Fibroblast of skin of left biceps (primary cell): ENCODE data around the gene CBARP.

Source experiments
- DNase-seq, 2 experiments: peaks; one replicate each; pipeline ENCODE4 v3.0.0-alpha.2; 2013; ENCODE audit warnings: low read depth in 2 of 2

CBARP gene

GRCh38 chr19:1239796-1240737 lies 2.3 kb upstream of the CBARP start:
- peak; percentile 75 to 79 for DNase-seq

GRCh38 chr19:1239420-1239795 lies 1.6 kb upstream of the CBARP start:
- no peak for DNase-seq

- DNase-seq = no peak
Observed at GRCh38 chr19:1238369-1239303, 831 bp upstream of the CBARP start.

DNA sequence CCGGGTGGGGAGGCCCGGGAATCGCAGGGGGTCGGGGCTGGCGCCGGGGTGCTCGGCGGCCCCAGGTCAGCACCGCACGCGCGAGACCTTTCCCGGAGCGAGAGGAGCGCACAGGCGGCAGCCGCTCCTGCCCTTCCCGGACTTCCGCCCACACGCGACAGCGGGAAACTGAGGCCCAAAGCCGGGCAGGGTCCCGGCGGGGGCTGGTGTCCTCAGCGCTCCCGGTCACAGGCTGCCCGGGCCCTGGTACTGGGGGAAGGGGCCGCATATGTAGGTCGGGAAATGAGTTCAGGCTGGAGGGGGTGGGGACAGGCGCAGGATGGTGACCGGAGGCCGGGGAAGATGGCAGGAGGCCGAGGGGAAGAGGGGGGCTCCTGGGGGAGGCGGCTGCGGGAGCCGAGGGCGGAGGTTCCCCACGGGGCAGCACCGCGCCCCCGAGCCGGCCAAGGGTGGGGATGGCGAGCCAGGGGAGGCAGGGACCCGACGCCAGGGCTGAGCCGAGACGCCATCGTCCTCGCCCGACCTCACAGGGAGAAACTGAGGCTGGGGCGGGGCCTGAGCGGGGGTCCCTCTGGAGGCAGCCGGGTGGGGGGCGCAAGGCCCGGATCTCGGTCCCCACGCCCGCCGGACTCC lies 662 bp downstream of the CBARP start:
- no peak for DNase-seq

DNA sequence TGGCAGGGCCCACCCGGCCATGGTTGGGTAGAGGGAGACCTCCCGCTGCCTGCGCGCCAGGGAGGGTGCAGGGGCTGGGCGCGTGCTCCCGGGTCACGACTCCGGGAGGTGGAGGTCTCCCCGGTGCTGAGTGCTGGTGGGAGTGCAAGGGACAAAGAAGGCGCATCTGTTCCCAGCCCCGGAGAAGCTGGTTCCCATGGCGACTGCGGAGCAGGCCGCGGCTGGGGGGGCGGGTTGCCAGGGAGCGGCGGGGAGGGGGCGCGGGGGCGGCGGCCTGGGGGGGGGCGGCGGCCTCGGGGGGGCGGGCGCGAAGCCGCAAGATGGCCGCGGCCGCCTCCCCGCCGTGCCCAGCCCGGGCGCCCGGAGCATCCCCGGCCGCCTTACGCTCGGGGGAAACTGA lies 1.2 kb downstream of the CBARP start:
- no peak for DNase-seq

- DNase-seq = no peak
Observed at GRCh38 chr19:1235625-1236538, 1.9 kb downstream of the CBARP start.

- DNase-seq = no peak
Observed at GRCh38 chr19:1234955-1235380, 2.8 kb downstream of the CBARP start.

DNA sequence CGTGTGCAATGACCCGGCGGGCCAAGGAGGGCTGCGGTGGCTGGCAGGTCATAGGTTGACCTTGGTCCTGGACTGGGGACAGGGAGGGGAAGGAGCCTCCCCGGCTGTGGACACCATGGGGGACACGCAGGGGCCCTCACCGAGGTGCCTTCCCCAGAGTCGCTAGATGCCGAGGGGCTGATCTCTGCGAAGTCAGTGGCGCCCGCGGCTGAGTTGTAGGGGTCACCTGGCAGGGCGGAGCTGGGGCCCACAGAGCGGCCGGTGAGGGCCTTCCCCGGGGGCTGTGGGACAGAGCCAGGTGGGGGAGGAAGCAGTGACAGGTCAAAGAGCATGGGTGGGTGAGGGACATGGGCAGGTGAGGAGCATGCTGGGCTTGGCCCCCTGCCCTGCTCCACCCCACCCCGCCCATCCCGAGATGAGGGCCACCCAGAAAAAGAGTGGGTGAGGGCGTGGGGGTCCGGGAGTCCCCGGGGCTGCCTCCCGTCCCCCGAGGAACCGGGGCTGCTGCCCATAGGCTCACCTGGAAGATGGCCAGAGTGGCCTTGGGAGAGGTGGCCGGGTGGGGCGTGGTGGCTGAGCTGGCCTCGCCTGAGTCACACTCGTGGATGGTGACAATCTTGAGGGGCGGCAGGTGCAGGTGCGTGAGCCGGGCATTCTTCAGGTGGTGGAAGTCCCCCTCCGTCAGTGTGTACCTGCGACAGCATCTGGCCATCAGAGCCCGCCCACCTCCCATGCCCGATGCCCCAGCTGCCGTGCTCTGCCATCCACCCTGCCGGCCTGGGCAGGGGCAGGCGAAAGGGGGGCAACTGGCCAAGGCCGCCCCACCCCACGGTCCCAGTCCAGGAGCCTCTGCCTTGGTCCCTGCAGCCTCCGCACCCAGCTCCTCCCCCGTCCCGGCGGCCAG lies 3.5 kb downstream of the CBARP start:
- DNase-seq = no peak

DNA sequence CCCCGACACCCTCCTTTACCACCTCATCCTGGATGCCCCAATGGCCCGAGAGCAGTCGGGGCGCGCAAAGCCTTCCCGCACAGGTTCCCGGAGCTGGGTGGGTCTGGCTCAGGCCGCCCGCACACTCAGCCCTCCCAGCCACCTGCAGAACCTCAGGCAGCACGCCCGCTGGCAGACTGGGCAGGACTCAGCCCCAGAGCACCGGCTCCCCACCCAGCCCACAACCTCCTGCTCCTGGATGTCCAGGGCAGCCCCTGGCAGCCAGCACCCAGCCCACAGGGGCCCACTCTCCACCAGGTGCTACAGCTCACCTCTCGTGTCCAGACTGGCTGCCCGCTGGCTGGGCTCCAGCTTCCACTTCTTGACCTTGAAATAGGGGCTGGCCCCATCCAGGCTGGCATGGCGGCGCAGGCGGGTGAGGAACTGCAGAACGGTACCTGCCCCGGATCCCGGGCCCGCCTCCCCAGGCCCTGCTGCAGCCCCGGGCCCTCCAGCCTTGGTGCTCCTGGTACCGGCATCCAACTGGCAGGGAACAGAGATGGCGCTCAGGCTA lies 4.6 kb downstream of the CBARP start:
- no peak for DNase-seq

DNA sequence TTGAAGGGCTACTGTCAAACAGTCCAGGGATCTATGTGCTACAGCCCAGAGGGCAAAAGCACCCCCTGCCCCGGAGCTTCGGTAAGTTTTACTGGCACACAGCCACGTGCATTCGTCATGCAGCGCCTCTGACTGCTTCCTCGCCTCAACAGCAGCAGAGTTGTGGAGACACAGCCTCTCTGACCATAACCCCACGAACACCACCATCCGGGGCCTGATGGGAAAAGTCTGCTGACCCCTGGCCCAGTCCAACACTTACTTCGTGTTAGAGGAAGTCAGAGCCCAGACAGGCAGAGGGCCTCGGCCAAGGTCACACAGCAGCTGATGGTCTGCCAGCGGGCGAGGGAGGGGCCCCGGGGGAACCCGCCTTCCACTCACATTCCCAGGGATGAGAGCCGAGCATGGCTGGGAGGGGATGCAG lies 5.1 kb downstream of the CBARP start:
- DNase-seq = no peak

DNA sequence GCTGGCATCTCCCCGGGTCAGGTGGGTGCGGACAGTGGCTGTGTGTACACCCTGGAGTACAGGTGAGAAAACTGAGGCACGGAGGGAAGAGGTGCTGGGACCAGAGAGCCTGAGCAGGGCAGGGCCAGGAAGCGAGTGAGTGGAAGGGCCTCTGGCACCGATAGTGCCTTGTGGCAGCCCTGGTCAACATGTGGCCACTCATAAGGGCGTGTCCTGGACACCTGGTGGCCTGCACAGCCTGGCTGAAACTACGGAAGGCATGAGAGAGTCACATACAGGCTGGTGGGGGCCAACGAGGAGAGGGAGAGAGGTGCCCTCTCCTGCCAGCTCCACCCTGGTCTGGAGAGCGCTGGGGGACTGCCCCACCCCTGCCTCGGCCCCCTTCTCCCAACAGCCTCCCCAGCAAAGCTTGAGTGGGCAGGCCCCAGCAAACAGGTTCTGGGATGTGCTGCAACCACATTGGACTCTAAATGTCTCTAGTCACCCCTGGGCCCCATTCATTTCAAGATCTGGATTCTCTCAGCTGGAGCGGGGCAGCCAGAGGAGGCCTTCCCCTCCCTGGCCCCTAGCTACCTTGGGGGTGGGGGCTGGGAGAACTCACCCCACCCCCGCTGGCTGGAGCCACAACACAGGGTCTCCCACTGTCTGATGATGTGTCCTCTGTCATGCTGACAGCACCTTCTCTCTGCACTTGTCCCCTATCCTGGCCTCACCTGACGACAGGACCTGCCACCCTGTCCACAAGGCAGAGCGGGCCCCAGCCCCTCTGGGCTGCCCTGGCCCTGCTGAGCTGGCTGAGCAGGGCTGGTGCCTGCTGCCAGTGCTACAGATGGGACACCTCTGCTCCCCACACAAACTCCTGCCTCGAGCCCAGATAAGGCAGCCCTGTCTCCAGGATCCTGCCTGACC lies 5.8 kb downstream of the CBARP start:
- DNase-seq = no peak

DNA sequence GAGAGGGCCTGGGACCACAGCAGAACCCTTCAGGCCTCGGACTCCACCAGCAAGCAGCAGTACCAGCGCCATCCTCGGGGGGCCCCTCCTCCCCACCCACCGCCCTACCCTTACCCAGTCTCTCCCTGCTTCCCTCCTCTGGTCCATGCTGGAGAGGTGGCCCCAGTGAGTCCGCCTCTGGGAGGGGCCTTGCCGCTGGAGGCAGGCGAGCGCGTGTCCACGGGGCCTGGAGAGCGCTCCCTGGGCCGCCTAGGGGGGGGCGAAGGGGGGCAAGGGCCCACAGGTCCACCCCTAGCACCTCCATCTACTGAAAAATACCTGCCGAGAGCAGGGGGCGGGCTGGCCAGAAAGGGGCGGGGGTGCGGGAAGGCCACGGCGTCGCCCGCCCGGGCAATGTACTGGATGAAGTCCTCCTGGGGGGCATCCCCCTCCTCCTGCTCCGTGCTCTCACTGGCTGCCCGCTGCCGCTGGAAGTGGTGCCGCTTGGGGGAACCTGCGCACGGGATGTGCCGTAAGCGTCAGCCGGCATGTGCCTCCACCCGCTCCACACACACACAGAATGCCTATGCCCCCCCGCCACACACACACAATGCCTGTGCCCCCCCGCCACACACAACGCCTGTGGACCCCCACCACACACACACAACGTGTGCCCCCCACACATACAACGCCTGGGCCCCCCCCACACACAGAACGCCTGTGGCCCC lies 6.9 kb downstream of the CBARP start:
- DNase-seq = no peak

DNA sequence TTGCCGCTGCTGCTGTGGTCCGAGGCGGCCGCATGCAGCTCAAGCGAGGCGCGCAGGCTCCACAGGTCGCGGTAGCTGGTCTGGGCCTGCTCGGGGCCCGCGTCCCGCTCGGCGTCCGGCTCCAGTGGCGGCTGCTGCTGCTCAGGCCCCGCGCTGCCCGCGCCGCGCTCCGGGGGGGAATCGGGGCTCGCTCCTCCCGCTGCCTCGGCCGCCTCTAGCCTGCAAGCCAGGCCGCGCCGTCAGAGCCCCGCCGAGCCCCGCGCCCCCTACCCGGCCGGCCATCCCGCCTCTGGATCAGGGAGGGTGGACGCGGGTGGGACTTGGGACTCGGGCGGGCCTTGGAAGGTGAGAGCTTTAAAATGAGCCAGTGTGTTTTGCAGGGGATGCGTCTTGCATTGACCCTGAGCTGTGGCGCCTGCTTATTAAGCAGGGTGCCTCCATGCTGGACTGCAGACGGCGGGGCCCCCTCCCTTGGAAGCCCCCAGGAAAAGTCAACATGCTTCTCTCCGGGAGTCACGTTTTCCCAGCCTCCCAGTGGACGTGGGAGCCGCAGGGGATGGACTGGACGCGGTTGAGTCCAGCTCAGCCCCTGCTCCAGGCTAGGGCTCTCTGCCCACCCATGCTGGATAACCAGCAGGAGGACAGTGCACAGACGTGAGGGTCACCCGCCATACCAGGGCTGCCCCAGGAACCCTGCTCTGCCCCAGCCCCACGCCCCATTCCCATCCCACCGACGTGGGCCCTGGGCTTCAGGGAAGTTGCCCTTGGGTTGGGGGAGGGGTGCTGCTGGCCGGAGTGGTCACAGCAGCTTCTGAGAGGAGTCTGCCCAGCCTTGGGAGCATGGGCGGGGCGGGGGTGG lies 7.7 kb downstream of the CBARP start:
- no peak for DNase-seq

GRCh38 chr19:1229056-1229923 lies 8.5 kb downstream of the CBARP start:
- no peak for DNase-seq

GRCh38 chr19:1228161-1228957 lies 9.4 kb downstream of the CBARP start:
- DNase-seq = no peak
